Pancreas (tissue), 10 donors: ENCODE measurements around the gene ARFGEF3. TPM values are rescaled to one million over a fixed set of nuclear protein-coding genes. Genes with fewer than 3 reads are reported as not detected.

ENCODE experiments used
- ATAC-seq, 4 donors: fragments of 200-7000 bp; cut with Tn5 transposase; one replicate each; pipeline versions ENCODE4 v1.8.0 to v1.9.1; 2020; ENCODE audit warnings: mild to moderate bottlenecking in 4 of 4, moderate library complexity in 4 of 4
- DNase-seq, 6 donors: peaks; one replicate each; pipeline ENCODE4 v3.0.0-alpha.2; 2020
- FAIRE-seq: peaks from 2 replicates; lab custom pipeline; 2012; peaks lifted over from hg19 to GRCh38; lab: Jason Lieb, UNC
- H3K27ac ChIP-seq, 4 donors: fragments of 200-600 bp; sonication (generic); 1 replicate in 3 of 4; 2 replicates in 1 of 4; pipeline versions ENCODE4 v1.5.0 to v1.8.0; 2020
- H3K27me3 ChIP-seq, 4 donors: fragments of 200-600 bp; one replicate each; pipeline ENCODE4 v1.8.0; 2021
- H3K36me3 ChIP-seq, 3 donors: fragments of 200-600 bp; sonication (generic) in 1 of 3; one replicate each; pipeline versions ENCODE4 v1.5.0 to v1.8.0; 2020 to 2021
- H3K4me1 ChIP-seq, 3 donors: fragments of 200-600 bp; one replicate each; pipeline ENCODE4 v1.8.0; 2021
- H3K4me3 ChIP-seq, 4 donors: fragments of 200-600 bp; sonication (generic) in 2 of 4; one replicate each; pipeline versions ENCODE4 v1.5.0 to v1.8.0; 2020 to 2021
- H3K9me3 ChIP-seq, 4 donors: fragments of 200-600 bp; one replicate each; pipeline ENCODE4 v1.8.0; 2021
- CTCF ChIP-seq, 4 donors: fragments of 200-600 bp; sonication (generic) in 3 of 4; IDR thresholded peaks; one replicate each; pipeline versions ENCODE4 v1.5.0 to v1.8.0; 2021; ENCODE audit warnings: antibody characterized with exemption in 4 of 4
- WGBS, 2 donors: extraction: QIAGEN DNeasy Blood & Tissue Kit; methylation state at CpG; one replicate each; pipeline ENCODE4 v1.1.7; 2013; 5-methylcytosine and 5-hydroxymethylcytosine counted together
- intact Hi-C, 3 donors: fragments of 100-400 bp; cut with DNase I; formaldehyde crosslinking; loops; one replicate each; pipeline versions ENCODE4 v1.11.1 to v1.14.2; 2022
- polyA plus RNA-seq, 2 donors: library from polyadenylated mRNA; stranded (reverse); fragments of 200-250 nt; gene quantifications; one replicate each; pipeline ENCODE4 v1.2.3, GENCODE V29; 2013
- total RNA-seq, 6 donors: library from RNA; stranded (reverse); fragmentation: NEBNext Ultra II Directional in 4 of 6; extraction: Animal tissue kit (Norgen Biotek cat#: 25700) in 4 of 6; gene quantifications; one replicate each; pipeline versions ENCODE4 v1.2.1 to v1.2.4, GENCODE V29; 2021 to 2023
- donor health status: healthy with polysubstance abuse.
- donor health status: DM: no; HTN: no; CAD: no; lungs with moderate emphysema.
- donor health status: DM: no; HTN: no; CAD: no.
- donor health status: control.
- donor health status: control.
- donor health status: Bipolar disorder and iron deficiency.
- donor health status: DM: yes; HTN: yes; CAD: no.
- donor health status: DM: no; HTN: no; CAD: no.
- donor health status: DM: no; HTN: no; CAD: no.
- donor health status: DM: yes; HTN: yes; CAD: no.

Gene ARFGEF3
- total and polyA plus RNA-seq, 8 donors, result 4.8 to 19.0 (median 15.7) TPM

GRCh38 chr6:138263963-138264362 is 102.2 kb downstream of the ARFGEF3 start:
- FAIRE-seq, result no peak
- 91% methylated on average over 4 of the region's 4 CpGs for WGBS, 2 donors
- Histone ChIP-seq H3K4me3 (no peak overlapping the region), H3K4me1 (peaks cover 0 to 5% (median 0%) of the 10 kb centered on the region in 3 donors), H3K27me3 (no peaks in the 10 kb centered on the region), H3K9me3 (no peaks in the 10 kb centered on the region), H3K27ac (no peak overlapping the region), H3K36me3 (peaks cover 0 to 11% (median 0%) of the 10 kb centered on the region in 3 donors)
- intact Hi-C loops, result no loop called here
- ATAC-seq, result no peak
- DNase-seq, result no peak
- TF ChIP-seq CTCF (IDR thresholded peaks at IDR 0.05), result no peak

- TF ChIP-seq CTCF (IDR thresholded peaks at IDR 0.05), result no peak
- intact Hi-C loops, result no loop called here
- H3K9me3 ChIP-seq, result no peaks in the 10 kb centered on the region
- no peaks in the 10 kb centered on the region for H3K27me3 ChIP-seq
- H3K4me1 ChIP-seq, result peaks cover 0 to 5% (median 0%) of the 10 kb centered on the region in 3 donors
- H3K36me3 ChIP-seq, result peaks cover 0 to 11% (median 0%) of the 10 kb centered on the region in 3 donors
- ATAC-seq, result no peak
- FAIRE-seq, result no peak
- no peak overlapping the region for H3K4me3 ChIP-seq
- no peak for DNase-seq
- no peak overlapping the region for H3K27ac ChIP-seq
Observed at GRCh38 chr6:138264372-138264880, 102.7 kb downstream of the ARFGEF3 start.

GRCh38 chr6:138266095-138266494 is 104.4 kb downstream of the ARFGEF3 start:
- peaks cover 0 to 11% (median 0%) of the 10 kb centered on the region in 3 donors for H3K36me3 ChIP-seq
- peaks cover 0 to 5% (median 0%) of the 10 kb centered on the region in 3 donors for H3K4me1 ChIP-seq
- no peaks in the 10 kb centered on the region for H3K27me3 ChIP-seq
- H3K9me3 ChIP-seq, result no peaks in the 10 kb centered on the region
- 92 to 96% methylated on average over 3 of the region's 3 CpGs for WGBS, 2 donors
- ATAC-seq (no peak), FAIRE-seq (no peak), DNase-seq (no peak)
- H3K27ac ChIP-seq, result no peak overlapping the region
- TF ChIP-seq CTCF (IDR thresholded peaks at IDR 0.05), result no peak
- intact Hi-C loops, result no loop called here
- H3K4me3 ChIP-seq, result no peak overlapping the region

- WGBS, 2 donors, result 61 to 69% methylated on average over 11 of the region's 11 CpGs
- Histone ChIP-seq H3K9me3 (no peaks in the 10 kb centered on the region), H3K27me3 (no peaks in the 10 kb centered on the region), H3K4me1 (peaks cover 0 to 5% (median 3%) of the 10 kb centered on the region in 3 donors), H3K27ac (no peak overlapping the region), H3K36me3 (peaks cover 0 to 2% (median 0%) of the 10 kb centered on the region in 3 donors), H3K4me3 (no peak overlapping the region)
- no peak for DNase-seq
- no peak for FAIRE-seq
- no peak for TF ChIP-seq CTCF (IDR thresholded peaks at IDR 0.05)
- ATAC-seq, result peak in 3 of 4 donors; percentile 23 to 69 (median 46)
- intact Hi-C loops, result no loop called here
Observed at GRCh38 chr6:138267971-138268895, 106.5 kb downstream of the ARFGEF3 start.
